HepG2 (cell line): Measurements from ENCODE around the gene LENEP. TPM values are rescaled to one million over a fixed set of nuclear protein-coding genes. Genes with fewer than 3 reads are reported as not detected.

Source experiments
- CBX2 ChIP-seq, 2 experiments: fragments of 200-600 bp in 1 of 2; sonication (generic); formaldehyde crosslinking in 1 of 2; IDR thresholded peaks; 2 replicates each; pipeline versions ENCODE4 v1.7.0 to v1.8.1; 2018 to 2022; ENCODE audit warnings: low read depth in 2 of 2, low read length in 1 of 2, mild to moderate bottlenecking in 1 of 2, missing genetic modification reagents in 1 of 2
- HOXA3 ChIP-seq: sonication (generic); formaldehyde crosslinking; IDR thresholded peaks from 2 replicates; pipeline ENCODE4 v1.5.0; 2020; ENCODE audit warnings: missing genetic modification reagents
- KDM5A ChIP-seq: fragments of 200-600 bp; sonication (generic); IDR thresholded peaks from 2 replicates; pipeline ENCODE4 v1.7.0; 2018; ENCODE audit warnings: antibody characterized with exemption, mild to moderate bottlenecking, low read length, borderline replicate concordance
- NR1H2 ChIP-seq: sonication (generic); formaldehyde crosslinking; IDR thresholded peaks from 2 replicates; pipeline ENCODE4 v1.8.1; 2022; ENCODE audit warnings: low read depth, missing genetic modification reagents, borderline replicate concordance
- PHF8 ChIP-seq: sonication (generic); formaldehyde crosslinking; IDR thresholded peaks from 2 replicates; pipeline ENCODE4 v1.5.0; 2020; ENCODE audit warnings: missing genetic modification reagents
- PITX1 ChIP-seq: sonication (generic); formaldehyde crosslinking; IDR thresholded peaks from 2 replicates; pipeline ENCODE4 v1.5.1; 2020; ENCODE audit warnings: mild to moderate bottlenecking, missing genetic modification reagents
- SKIL ChIP-seq: sonication (generic); formaldehyde crosslinking; IDR thresholded peaks from 2 replicates; pipeline ENCODE4 v1.8.0; 2022; ENCODE audit warnings: missing genetic modification reagents, mild to moderate bottlenecking, moderate library complexity, borderline replicate concordance
- ZBTB1 ChIP-seq: sonication (generic); formaldehyde crosslinking; IDR thresholded peaks from 2 replicates; pipeline ENCODE4 v1.4.0; 2020; ENCODE audit warnings: missing genetic modification reagents, borderline replicate concordance
- ZNF260 ChIP-seq: sonication (generic); formaldehyde crosslinking; IDR thresholded peaks from 2 replicates; pipeline ENCODE4 v1.4.0; 2020; ENCODE audit warnings: missing genetic modification reagents, low read depth, mild to moderate bottlenecking, borderline replicate concordance
- ZNF776 ChIP-seq: sonication (generic); formaldehyde crosslinking; IDR thresholded peaks from 2 replicates; pipeline ENCODE4 v1.4.0; 2020; ENCODE audit warnings: mild to moderate bottlenecking, missing genetic modification reagents
- ZNF777 ChIP-seq: sonication (generic); formaldehyde crosslinking; IDR thresholded peaks from 2 replicates; pipeline ENCODE4 v1.4.0; 2020; ENCODE audit warnings: missing genetic modification reagents
- polyA plus RNA-seq, 8 experiments: library from polyadenylated mRNA; depleted of rRNA in 3 of 8; stranded (reverse) in 7 of 8; unstranded in 1 of 8; fragments of >200 nt; fragmentation: Illumina TruSeq in 4 of 8; extraction: Trizol in 4 of 8; gene quantifications; 2 replicates each; pipeline versions ENCODE4 v1.2.1 to v1.2.3, GENCODE V29; 2011 to 2016; ENCODE audit warnings: low read depth in 4 of 8, missing spikeins in 1 of 8, mixed read lengths in 1 of 8; ENCODE audit not compliant: insufficient read depth in 1 of 8
- total RNA-seq, 5 experiments: library from RNA; depleted of rRNA; stranded (reverse); fragments of >200 nt; fragmentation: Illumina TruSeq; extraction: Trizol; gene quantifications; 2 replicates each; pipeline ENCODE4 v1.2.3, GENCODE V29; 2016; ENCODE audit warnings: low read depth in 1 of 5
- TF ChIP-seq, protein P1 (sequence below): sonication (generic); formaldehyde crosslinking; IDR thresholded peaks from 2 replicates; pipeline ENCODE4 v1.5.1; 2020; ENCODE audit warnings: missing genetic modification reagents, mild to moderate bottlenecking, borderline replicate concordance
- TF ChIP-seq, protein P2 (sequence below): sonication (generic); formaldehyde crosslinking; IDR thresholded peaks from 2 replicates; pipeline ENCODE4 v1.9.0; 2021; ENCODE audit warnings: mild to moderate bottlenecking, missing genetic modification reagents
- TF ChIP-seq, protein P3 (sequence below): sonication (generic); formaldehyde crosslinking; IDR thresholded peaks from 2 replicates; pipeline ENCODE4 v1.4.0; 2020; ENCODE audit warnings: missing genetic modification reagents

Gene LENEP
- total and polyA plus RNA-seq, 2 of the 13 experiments (the other 11 are each of a cell fraction or from before 2014, with no cell fraction given), result 0.29 TPM; not detected in 1

GRCh38 chr1:154974808-154975408, 18.5 kb upstream of the LENEP start (continued):
- TF ChIP-seq, protein P1, sequence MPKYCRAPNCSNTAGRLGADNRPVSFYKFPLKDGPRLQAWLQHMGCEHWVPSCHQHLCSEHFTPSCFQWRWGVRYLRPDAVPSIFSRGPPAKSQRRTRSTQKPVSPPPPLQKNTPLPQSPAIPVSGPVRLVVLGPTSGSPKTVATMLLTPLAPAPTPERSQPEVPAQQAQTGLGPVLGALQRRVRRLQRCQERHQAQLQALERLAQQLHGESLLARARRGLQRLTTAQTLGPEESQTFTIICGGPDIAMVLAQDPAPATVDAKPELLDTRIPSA, result no peak
- TF ChIP-seq PITX1 (CRISPR knock-in tag), result peak; percentile 44
- no peak for TF ChIP-seq ZBTB1
- TF ChIP-seq KDM5A, result no peak; the same call in 1 of the 2 replicates
- TF ChIP-seq ZNF777, result peak; percentile 38; the same call in 1 of the 2 replicates
- TF ChIP-seq SKIL (CRISPR knock-in tag), result no peak
- TF ChIP-seq ZNF260 (CRISPR knock-in tag), result no peak
- no peak; the same call in 1 of the 2 replicates for TF ChIP-seq NR1H2 (CRISPR knock-in tag)
- TF ChIP-seq, protein P2, sequence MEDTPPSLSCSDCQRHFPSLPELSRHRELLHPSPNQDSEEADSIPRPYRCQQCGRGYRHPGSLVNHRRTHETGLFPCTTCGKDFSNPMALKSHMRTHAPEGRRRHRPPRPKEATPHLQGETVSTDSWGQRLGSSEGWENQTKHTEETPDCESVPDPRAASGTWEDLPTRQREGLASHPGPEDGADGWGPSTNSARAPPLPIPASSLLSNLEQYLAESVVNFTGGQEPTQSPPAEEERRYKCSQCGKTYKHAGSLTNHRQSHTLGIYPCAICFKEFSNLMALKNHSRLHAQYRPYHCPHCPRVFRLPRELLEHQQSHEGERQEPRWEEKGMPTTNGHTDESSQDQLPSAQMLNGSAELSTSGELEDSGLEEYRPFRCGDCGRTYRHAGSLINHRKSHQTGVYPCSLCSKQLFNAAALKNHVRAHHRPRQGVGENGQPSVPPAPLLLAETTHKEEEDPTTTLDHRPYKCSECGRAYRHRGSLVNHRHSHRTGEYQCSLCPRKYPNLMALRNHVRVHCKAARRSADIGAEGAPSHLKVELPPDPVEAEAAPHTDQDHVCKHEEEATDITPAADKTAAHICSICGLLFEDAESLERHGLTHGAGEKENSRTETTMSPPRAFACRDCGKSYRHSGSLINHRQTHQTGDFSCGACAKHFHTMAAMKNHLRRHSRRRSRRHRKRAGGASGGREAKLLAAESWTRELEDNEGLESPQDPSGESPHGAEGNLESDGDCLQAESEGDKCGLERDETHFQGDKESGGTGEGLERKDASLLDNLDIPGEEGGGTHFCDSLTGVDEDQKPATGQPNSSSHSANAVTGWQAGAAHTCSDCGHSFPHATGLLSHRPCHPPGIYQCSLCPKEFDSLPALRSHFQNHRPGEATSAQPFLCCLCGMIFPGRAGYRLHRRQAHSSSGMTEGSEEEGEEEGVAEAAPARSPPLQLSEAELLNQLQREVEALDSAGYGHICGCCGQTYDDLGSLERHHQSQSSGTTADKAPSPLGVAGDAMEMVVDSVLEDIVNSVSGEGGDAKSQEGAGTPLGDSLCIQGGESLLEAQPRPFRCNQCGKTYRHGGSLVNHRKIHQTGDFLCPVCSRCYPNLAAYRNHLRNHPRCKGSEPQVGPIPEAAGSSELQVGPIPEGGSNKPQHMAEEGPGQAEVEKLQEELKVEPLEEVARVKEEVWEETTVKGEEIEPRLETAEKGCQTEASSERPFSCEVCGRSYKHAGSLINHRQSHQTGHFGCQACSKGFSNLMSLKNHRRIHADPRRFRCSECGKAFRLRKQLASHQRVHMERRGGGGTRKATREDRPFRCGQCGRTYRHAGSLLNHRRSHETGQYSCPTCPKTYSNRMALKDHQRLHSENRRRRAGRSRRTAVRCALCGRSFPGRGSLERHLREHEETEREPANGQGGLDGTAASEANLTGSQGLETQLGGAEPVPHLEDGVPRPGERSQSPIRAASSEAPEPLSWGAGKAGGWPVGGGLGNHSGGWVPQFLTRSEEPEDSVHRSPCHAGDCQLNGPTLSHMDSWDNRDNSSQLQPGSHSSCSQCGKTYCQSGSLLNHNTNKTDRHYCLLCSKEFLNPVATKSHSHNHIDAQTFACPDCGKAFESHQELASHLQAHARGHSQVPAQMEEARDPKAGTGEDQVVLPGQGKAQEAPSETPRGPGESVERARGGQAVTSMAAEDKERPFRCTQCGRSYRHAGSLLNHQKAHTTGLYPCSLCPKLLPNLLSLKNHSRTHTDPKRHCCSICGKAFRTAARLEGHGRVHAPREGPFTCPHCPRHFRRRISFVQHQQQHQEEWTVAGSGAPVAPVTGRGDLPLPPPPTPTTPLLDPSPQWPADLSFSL (CRISPR knock-in tag), result no peak
- TF ChIP-seq, protein P3, sequence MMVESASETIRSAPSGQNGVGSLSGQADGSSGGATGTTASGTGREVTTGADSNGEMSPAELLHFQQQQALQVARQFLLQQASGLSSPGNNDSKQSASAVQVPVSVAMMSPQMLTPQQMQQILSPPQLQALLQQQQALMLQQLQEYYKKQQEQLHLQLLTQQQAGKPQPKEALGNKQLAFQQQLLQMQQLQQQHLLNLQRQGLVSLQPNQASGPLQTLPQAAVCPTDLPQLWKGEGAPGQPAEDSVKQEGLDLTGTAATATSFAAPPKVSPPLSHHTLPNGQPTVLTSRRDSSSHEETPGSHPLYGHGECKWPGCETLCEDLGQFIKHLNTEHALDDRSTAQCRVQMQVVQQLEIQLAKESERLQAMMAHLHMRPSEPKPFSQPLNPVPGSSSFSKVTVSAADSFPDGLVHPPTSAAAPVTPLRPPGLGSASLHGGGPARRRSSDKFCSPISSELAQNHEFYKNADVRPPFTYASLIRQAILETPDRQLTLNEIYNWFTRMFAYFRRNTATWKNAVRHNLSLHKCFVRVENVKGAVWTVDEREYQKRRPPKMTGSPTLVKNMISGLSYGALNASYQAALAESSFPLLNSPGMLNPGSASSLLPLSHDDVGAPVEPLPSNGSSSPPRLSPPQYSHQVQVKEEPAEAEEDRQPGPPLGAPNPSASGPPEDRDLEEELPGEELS (CRISPR knock-in tag), result 0 out of 2 replicates have a peak, but pooled peaks have one; percentile 4
- no peak; the same call in 1 of the 2 replicates for TF ChIP-seq HOXA3 (CRISPR knock-in tag)
- peak; percentile 47; the same call in 1 of the 2 replicates for TF ChIP-seq ZNF776 (CRISPR knock-in tag)
- TF ChIP-seq PHF8 (CRISPR knock-in tag), result no peak; the same call in 1 of the 2 replicates
- no peak for TF ChIP-seq CBX2 (IDR thresholded peaks at IDR 0.05; ENCODE audit: low read depth, low read length)
- TF ChIP-seq CBX2 (CRISPR knock-in tag; IDR thresholded peaks at IDR 0.05; ENCODE audit: low read depth), result no peak
